Erythroblast (primary cell): Measurements from ENCODE around the gene CNPY3.

Experiments
- GATA1 ChIP-seq: IDR thresholded peaks from 2 replicates; pipeline ENCODE4 v1.6.1; 2011; ENCODE audit warnings: low read depth, mild to moderate bottlenecking, control low read depth, low read length, moderate library complexity
- POLR2A ChIP-seq: IDR thresholded peaks from 2 replicates; pipeline ENCODE4 v1.6.1; 2011; ENCODE audit warnings: mild to moderate bottlenecking, low read length

GRCh38 chr6:42938987-42939809 is 9.9 kb downstream of the CNPY3 start:
- TF ChIP-seq POLR2A, result no peak
- no peak for TF ChIP-seq GATA1
